H1 (cell line): ENCODE measurements around the gene SPIRE2. TPM values are rescaled to one million over a fixed set of nuclear protein-coding genes. Genes with fewer than 3 reads are reported as not detected.

Source experiments
- CTCF ChIA-PET: fragments of 300-600 bp; sonication (Branson Sonifier 250); formaldehyde crosslinking; loops from one replicate; lab custom pipeline; 2021; ENCODE audit not compliant: partially characterized antibody; lab: Charles Lee
- POLR2A ChIA-PET: fragments of 300-600 bp; sonication (Branson Sonifier 250); formaldehyde crosslinking; loops from one replicate; lab custom pipeline; 2021; ENCODE audit warnings: inconsistent platforms; ENCODE audit not compliant: partially characterized antibody; lab: Charles Lee
- DNase-seq, 2 experiments: peaks; one replicate each; pipeline versions ENCODE4 v3.0.0 to v3.0.0-alpha.2; 2010 to 2022; ENCODE audit warnings: low spot score in 2 of 2, low read depth in 1 of 2, mixed read lengths in 1 of 2
- FAIRE-seq: peaks from 2 replicates; lab custom pipeline; 2011; peaks lifted over from hg19 to GRCh38; lab: Jason Lieb, UNC
- H2AFZ ChIP-seq: 2 replicates; pipeline ENCODE4 v1.8.1; 2012; ENCODE audit warnings: low read length, inconsistent platforms
- H2AK5ac ChIP-seq: 2 replicates; pipeline ENCODE4 v1.6.1; 2013; ENCODE audit warnings: low read depth, low read length
- H2BK120ac ChIP-seq: replicated peaks from 2 replicates; pipeline ENCODE3; 2013; ENCODE audit warnings: low read depth, low read length, inconsistent platforms
- H2BK12ac ChIP-seq: 2 replicates; pipeline ENCODE4 v1.6.1; 2013; ENCODE audit warnings: low read depth, low read length
- H2BK15ac ChIP-seq: 2 replicates; pipeline ENCODE4 v1.6.1; 2013; ENCODE audit warnings: low read length
- H2BK20ac ChIP-seq: 2 replicates; pipeline ENCODE4 v1.6.1; 2013; ENCODE audit warnings: low read length
- H2BK5ac ChIP-seq: 2 replicates; pipeline ENCODE4 v1.6.1; 2013; ENCODE audit warnings: low read depth, low read length
- H3K14ac ChIP-seq: 2 replicates; pipeline ENCODE4 v1.6.1; 2013; ENCODE audit warnings: inconsistent platforms; ENCODE audit not compliant: insufficient read length
- H3K18ac ChIP-seq: 2 replicates; pipeline ENCODE4 v1.6.1; 2013; ENCODE audit warnings: low read length; ENCODE audit errors: extremely low read depth
- H3K23ac ChIP-seq: 2 replicates; pipeline ENCODE4 v1.6.1; 2013; ENCODE audit warnings: inconsistent platforms; ENCODE audit not compliant: insufficient read length
- H3K23me2 ChIP-seq: 2 replicates; pipeline ENCODE4 v1.6.1; 2013; ENCODE audit warnings: low read depth, low read length
- H3K27ac ChIP-seq: 2 replicates; pipeline ENCODE4 v1.6.1; 2011; ENCODE audit warnings: low read depth, low read length, inconsistent platforms
- H3K27me3 ChIP-seq, 4 experiments: replicated peaks in 1 of 4; 1 replicate in 1 of 4; 2 replicates in 3 of 4; pipeline versions ENCODE4 v1.6.1 to v1.8.1; 2011 to 2013; ENCODE audit warnings: low read length in 3 of 4, mild to moderate bottlenecking in 3 of 4, inconsistent platforms in 2 of 4, mixed read lengths in 2 of 4, moderate library complexity in 1 of 4; ENCODE audit not compliant: control insufficient read depth in 3 of 4, insufficient read depth in 3 of 4; ENCODE audit errors: extremely low read depth in 1 of 4
- H3K36me3 ChIP-seq, 4 experiments: 2 replicates each; pipeline versions ENCODE4 v1.6.1 to v1.8.1; 2011 to 2013; ENCODE audit warnings: mild to moderate bottlenecking in 4 of 4, low read length in 3 of 4, moderate library complexity in 2 of 4, control low read depth in 1 of 4, inconsistent platforms in 1 of 4; ENCODE audit not compliant: insufficient read depth in 4 of 4, control insufficient read depth in 2 of 4
- H3K4ac ChIP-seq: replicated peaks from 2 replicates; pipeline ENCODE3; 2013; ENCODE audit warnings: low read length, low read depth, mixed read lengths, inconsistent platforms; ENCODE audit not compliant: insufficient read length
- H3K4me1 ChIP-seq, 4 experiments: replicated peaks in 1 of 4; 1 replicate in 1 of 4; 2 replicates in 3 of 4; pipeline versions ENCODE4 v1.6.1 to v1.8.1; 2011 to 2013; ENCODE audit warnings: low read length in 3 of 4, inconsistent platforms in 2 of 4, mixed read lengths in 1 of 4; ENCODE audit not compliant: insufficient read depth in 4 of 4, control insufficient read depth in 3 of 4
- H3K4me2 ChIP-seq, 2 experiments: 2 replicates each; pipeline versions ENCODE4 v1.6.1 to v1.8.1; 2011 to 2013; ENCODE audit warnings: low read depth in 2 of 2, low read length in 2 of 2, control low read depth in 1 of 2, inconsistent platforms in 1 of 2, mild to moderate bottlenecking in 1 of 2; ENCODE audit not compliant: insufficient read depth in 1 of 2
- H3K4me3 ChIP-seq, 4 experiments: fragments of 200-600, 300-600 bp in 1 of 4; sonication (generic), shearing (Covaris generic), sonication (Bioruptor Twin) in 1 of 4; 2 replicates each; pipeline versions ENCODE4 v1.5.1 to v1.8.1; 2011 to 2016; ENCODE audit warnings: low read length in 4 of 4, low read depth in 3 of 4, control low read depth in 2 of 4, inconsistent platforms in 2 of 4, mild to moderate bottlenecking in 2 of 4, mixed read lengths in 1 of 4, moderate library complexity in 1 of 4; ENCODE audit not compliant: insufficient read depth in 2 of 4; ENCODE audit errors: extremely low read depth in 1 of 4
- H3K56ac ChIP-seq: replicated peaks from 2 replicates; pipeline ENCODE3; 2013; ENCODE audit warnings: low read depth, mild to moderate bottlenecking, mixed read lengths, low read length, inconsistent platforms; ENCODE audit not compliant: insufficient read length
- H3K79me1 ChIP-seq: 2 replicates; pipeline ENCODE4 v1.6.1; 2013; ENCODE audit warnings: low read depth, low read length, control low read depth
- H3K79me2 ChIP-seq, 2 experiments: 2 replicates each; pipeline versions ENCODE4 v1.6.1 to v1.8.1; 2012 to 2013; ENCODE audit warnings: low read length in 2 of 2, mild to moderate bottlenecking in 2 of 2, inconsistent platforms in 1 of 2; ENCODE audit not compliant: insufficient read depth in 2 of 2, control insufficient read depth in 1 of 2
- H3K9ac ChIP-seq, 4 experiments: replicated peaks in 1 of 4; 1 replicate in 1 of 4; 2 replicates in 3 of 4; pipeline versions ENCODE4 v1.6.1 to v1.8.1; 2011 to 2013; ENCODE audit warnings: low read depth in 3 of 4, low read length in 3 of 4, control low read depth in 2 of 4, mild to moderate bottlenecking in 2 of 4, moderate library complexity in 2 of 4, inconsistent platforms in 1 of 4; ENCODE audit errors: extremely low read depth in 1 of 4
- H3K9me3 ChIP-seq, 2 experiments: 2 replicates each; pipeline versions ENCODE4 v1.6.1 to v1.8.1; 2012 to 2013; ENCODE audit warnings: mild to moderate bottlenecking in 2 of 2, moderate library complexity in 2 of 2, control low read depth in 1 of 2, inconsistent platforms in 1 of 2, low read depth in 1 of 2, low read length in 1 of 2, mixed read lengths in 1 of 2; ENCODE audit not compliant: insufficient read depth in 2 of 2
- H4K20me1 ChIP-seq, 2 experiments: replicated peaks in 1 of 2; 2 replicates each; pipeline versions ENCODE3 to v1.8.1; 2011 to 2013; ENCODE audit warnings: inconsistent platforms in 2 of 2, low read length in 2 of 2, mild to moderate bottlenecking in 1 of 2; ENCODE audit not compliant: insufficient read depth in 2 of 2, control insufficient read depth in 1 of 2
- H4K5ac ChIP-seq: 2 replicates; pipeline ENCODE4 v1.6.1; 2013; ENCODE audit warnings: low read length, low read depth, mixed read lengths, inconsistent platforms; ENCODE audit not compliant: insufficient read length
- H4K8ac ChIP-seq: 2 replicates; pipeline ENCODE4 v1.8.0; 2013; ENCODE audit warnings: mild to moderate bottlenecking, moderate library complexity, low read length, inconsistent platforms; ENCODE audit not compliant: insufficient read depth; ENCODE audit errors: extremely low read depth
- H4K91ac ChIP-seq: replicated peaks from 2 replicates; pipeline ENCODE3; 2013; ENCODE audit warnings: low read length, mixed read lengths, inconsistent platforms; ENCODE audit not compliant: insufficient read length
- CREB1 ChIP-seq: IDR thresholded peaks from 2 replicates; pipeline ENCODE4 v1.6.1; 2012; ENCODE audit warnings: inconsistent platforms
- GABPA ChIP-seq: IDR thresholded peaks from 2 replicates; pipeline ENCODE4 v1.6.1; 2011; ENCODE audit warnings: mild to moderate bottlenecking, low read length, moderate library complexity, borderline replicate concordance; ENCODE audit not compliant: insufficient read depth
- GTF2F1 ChIP-seq: IDR thresholded peaks from 2 replicates; pipeline ENCODE4 v1.6.1; 2012; ENCODE audit warnings: low read depth, low read length, improper control_type of control experiment, borderline replicate concordance
- RAD21 ChIP-seq, 2 experiments: IDR thresholded peaks in 1 of 2; conservative IDR thresholded peaks in 1 of 2; 2 replicates each; pipeline ENCODE4 v1.6.1; 2011; ENCODE audit warnings: low read depth in 2 of 2, low read length in 2 of 2, improper control_type of control experiment in 1 of 2, inconsistent platforms in 1 of 2, mild to moderate bottlenecking in 1 of 2, moderate library complexity in 1 of 2
- SAP30 ChIP-seq: fragments of 300-600 bp; sonication (generic); IDR thresholded peaks from 2 replicates; pipeline ENCODE4 v1.7.1; 2012; ENCODE audit warnings: low read length, moderate library complexity, mild to moderate bottlenecking, inconsistent platforms; ENCODE audit not compliant: insufficient read depth, insufficient replicate concordance
- SP2 ChIP-seq: IDR thresholded peaks from 2 replicates; pipeline ENCODE4 v1.6.1; 2012; ENCODE audit warnings: mild to moderate bottlenecking, low read length, inconsistent platforms
- SP4 ChIP-seq: IDR thresholded peaks from 2 replicates; pipeline ENCODE4 v1.6.1; 2012; ENCODE audit warnings: low read length, inconsistent platforms
- TBP ChIP-seq: IDR thresholded peaks from 2 replicates; pipeline ENCODE4 v1.6.1; 2011; ENCODE audit warnings: low read depth, low read length, improper control_type of control experiment
- TCF12 ChIP-seq: IDR thresholded peaks from 2 replicates; pipeline ENCODE4 v1.6.1; 2011; ENCODE audit warnings: low read depth, mild to moderate bottlenecking, low read length
- WGBS, 2 experiments: shearing (Covaris generic) in 1 of 2; methylation state at CpG; one replicate each; pipeline versions ENCODE4 v1.1.6 to v1.1.7; 2013 to 2015; ENCODE audit warnings: low lambda C conversion rate in 2 of 2, mixed read lengths in 2 of 2, inconsistent platforms in 1 of 2, low coverage in 1 of 2, missing lambda C conversion rate in 1 of 2; ENCODE audit not compliant: insufficient replicate concordance in 2 of 2, insufficient coverage in 1 of 2, insufficient read length in 1 of 2; ENCODE audit errors: extremely low coverage in 1 of 2, missing lambda C conversion rate in 1 of 2; 5-methylcytosine and 5-hydroxymethylcytosine counted together
- polyA plus RNA-seq, 7 experiments: library from polyadenylated mRNA; depleted of rRNA in 3 of 7; stranded (reverse) in 5 of 7; unstranded in 2 of 7; fragments of >200 nt in 5 of 7; fragments of 200-250 nt in 2 of 7; gene quantifications; 1 replicate in 5 of 7; 2 replicates in 1 of 7; 4 replicates in 1 of 7; pipeline versions ENCODE4 v1.2.1 to v1.2.3, GENCODE V29; 2011 to 2013; ENCODE audit warnings: missing spikeins in 2 of 7, mixed read lengths in 2 of 7
- total RNA-seq: library from RNA; stranded (reverse); fragmentation: NEBNext Ultra II Directional; extraction: Animal tissue kit (Norgen Biotek cat#: 25700); gene quantifications from 2 replicates; pipeline ENCODE4 v1.2.1, GENCODE V29; 2021
- TF ChIP-seq, protein P1 (sequence below): IDR thresholded peaks from 2 replicates; pipeline ENCODE4 v1.6.1; 2012; ENCODE audit warnings: low read length, inconsistent platforms

The SPIRE2 gene
- total and polyA plus RNA-seq, 2 of the 8 experiments (the other 6 are each of a cell fraction or from before 2014, with no cell fraction given) = 7.4 to 15.4 TPM

DNA sequence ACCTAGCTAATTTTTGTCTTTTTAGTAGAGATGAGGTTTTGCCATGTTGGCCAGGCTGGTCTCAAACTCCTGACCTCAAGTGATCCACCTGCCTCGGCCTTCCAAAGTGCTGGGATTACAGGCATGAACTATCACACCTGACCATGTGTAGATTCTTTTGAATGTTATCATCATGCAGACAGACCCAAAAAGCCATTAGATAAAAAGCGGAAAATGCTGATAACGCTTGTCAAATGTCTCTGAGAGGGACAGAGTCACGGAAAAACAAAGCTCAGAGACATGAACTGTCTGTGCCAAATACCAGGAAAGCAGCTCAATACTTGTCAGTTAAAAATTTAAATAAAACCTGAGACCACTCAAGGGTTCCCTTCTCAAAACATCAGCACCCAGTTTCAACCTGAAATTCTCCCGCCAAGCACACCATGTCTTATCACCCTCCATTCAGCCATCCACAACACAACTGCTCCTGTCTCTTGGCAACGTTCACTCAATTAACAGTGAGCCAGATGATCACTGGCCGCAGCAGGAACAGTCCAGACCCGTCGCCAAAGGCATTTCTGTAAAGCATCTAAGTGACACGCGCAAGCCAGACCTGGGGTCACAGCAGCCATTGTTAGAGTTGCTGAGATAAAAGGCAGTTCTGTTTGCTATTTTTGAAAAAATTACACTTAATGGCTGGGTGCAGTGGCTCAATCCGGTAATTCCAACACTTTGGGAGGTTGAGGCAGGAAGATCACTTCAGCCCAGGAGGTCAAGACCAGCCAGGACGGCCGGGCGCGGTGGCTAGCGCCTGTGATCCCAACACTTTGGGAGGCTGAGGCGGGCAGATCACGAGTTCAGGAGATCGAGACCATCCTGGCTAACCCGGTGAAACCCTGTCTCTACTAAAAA is 41.6 kb upstream of the SPIRE2 start:
- Histone ChIP-seq H3K23ac (no peak overlapping the region), H3K56ac (no peak overlapping the region), H2AFZ (no peak overlapping the region), H3K4me3 (no peak overlapping the region), H3K27ac (no peak overlapping the region), H2BK20ac (no peak overlapping the region), H4K20me1 (peaks cover 0 to 3% of the 10 kb centered on the region in 2 experiments), H2BK15ac (no peak overlapping the region), H4K8ac (no peak overlapping the region), H3K4me2 (no peak overlapping the region), H2BK5ac (no peak overlapping the region), H3K9me3 (no peaks in the 10 kb centered on the region), H2BK12ac (no peak overlapping the region), H3K14ac (no peak overlapping the region), H3K23me2 (no peaks in the 10 kb centered on the region), H3K36me3 (peaks cover 22 to 77% (median 50%) of the 10 kb centered on the region in 4 experiments), H2BK120ac (no peak overlapping the region), H4K91ac (no peak overlapping the region), H3K4me1 (no peaks in the 10 kb centered on the region), H2AK5ac (no peak overlapping the region), H3K4ac (no peak overlapping the region), H3K79me2 (no peaks in the 10 kb centered on the region), H3K27me3 (no peaks in the 10 kb centered on the region), H3K9ac (no peak overlapping the region), H4K5ac (no peak overlapping the region), H3K18ac (no peak overlapping the region), H3K79me1 (no peaks in the 10 kb centered on the region; the same call in 1 of the 2 replicates)
- WGBS, 2 experiments = 95% methylated on average over 21 of the region's 21 CpGs; no CpG with 5 or more reads in 1 of the 2 experiments
- POLR2A ChIA-PET = interaction anchor here (0.7 to 1.8 kb wide), 2 partner anchors 18 to 51 kb away, joined by 3 to 4 read pairs; no protein-coding TSS in a partner anchor
- no peak for DNase-seq
- FAIRE-seq = no peak
- CTCF ChIA-PET = interaction anchor here (1.0 kb wide), 2 partner anchors 15 to 27 kb away, joined by 3 to 5 read pairs; no protein-coding TSS in a partner anchor
- TF ChIP-seq RAD21 (IDR thresholded peaks at IDR 0.05 in 1 of 2, conservative IDR thresholded peaks at IDR 0.05 in 1 of 2; ENCODE audit: low read depth in 2 of 2, low read length in 2 of 2) = no peak
- TF ChIP-seq GABPA = no peak
- no peak for TF ChIP-seq GTF2F1
- no peak for TF ChIP-seq TCF12
- no peak for TF ChIP-seq TBP
- TF ChIP-seq CREB1 = no peak
- TF ChIP-seq SP2 = no peak
- TF ChIP-seq, protein P1, sequence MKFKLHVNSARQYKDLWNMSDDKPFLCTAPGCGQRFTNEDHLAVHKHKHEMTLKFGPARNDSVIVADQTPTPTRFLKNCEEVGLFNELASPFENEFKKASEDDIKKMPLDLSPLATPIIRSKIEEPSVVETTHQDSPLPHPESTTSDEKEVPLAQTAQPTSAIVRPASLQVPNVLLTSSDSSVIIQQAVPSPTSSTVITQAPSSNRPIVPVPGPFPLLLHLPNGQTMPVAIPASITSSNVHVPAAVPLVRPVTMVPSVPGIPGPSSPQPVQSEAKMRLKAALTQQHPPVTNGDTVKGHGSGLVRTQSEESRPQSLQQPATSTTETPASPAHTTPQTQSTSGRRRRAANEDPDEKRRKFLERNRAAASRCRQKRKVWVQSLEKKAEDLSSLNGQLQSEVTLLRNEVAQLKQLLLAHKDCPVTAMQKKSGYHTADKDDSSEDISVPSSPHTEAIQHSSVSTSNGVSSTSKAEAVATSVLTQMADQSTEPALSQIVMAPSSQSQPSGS = no peak
- no peak for TF ChIP-seq SP4
- no peak for TF ChIP-seq SAP30
